NCI-H1694 treated with DMSO at 0.1 percent for 48 hours (cell line): ENCODE results near the gene KLHDC7B.

Experiments used
- DNase-seq: peaks from one replicate; lab custom pipeline; 2025; lab: John Stamatoyannopoulos, UW

Gene KLHDC7B

GRCh38 chr22:50595189-50595588 is 49.5 kb downstream of the KLHDC7B start:
- no peak for DNase-seq

- DNase-seq: no peak
These were observed 51.4 kb downstream of the KLHDC7B start for GRCh38 chr22:50597097-50597496.

- DNase-seq: no peak
These were observed 54.2 kb downstream of the KLHDC7B start for GRCh38 chr22:50599816-50600455.

GRCh38 chr22:50600538-50600937 is 54.8 kb downstream of the KLHDC7B start, which contains the start of gene MAPK8IP2:
MAPK8IP2 (plus strand) TSS chr22:50600793; CDS start chr22:50600819, 26 bp downstream.
- DNase-seq: peak; percentile 26
